ENCODE results near the gene NUMBL.

GRCh38 chr19:40642051-40642706 lies 48.3 kb downstream of the NUMBL start:
- TF ChIP-seq ZNF274 (IDR thresholded peaks at IDR 0.05; ENCODE audit: low read depth, low read length) = no peak
- TF ChIP-seq YY1 (IDR thresholded peaks at IDR 0.05; ENCODE audit: insufficient read depth, insufficient read length) = no peak
- TF ChIP-seq SUZ12 (IDR thresholded peaks at IDR 0.05; ENCODE audit: extremely low read depth, insufficient read depth, insufficient read length) = no peak

All from NT2/D1 (cell line).